ENCODE measurements around the gene PCNX1. TPM values are rescaled to one million over a fixed set of nuclear protein-coding genes. Genes with fewer than 3 reads are reported as not detected.
"Not testable (repeated sequence)": the region's sequence is repeated elsewhere in the genome, so short reads cannot be mapped to it uniquely, and the experiment has no call there.

The PCNX1 gene
- total RNA-seq, 1 donor from 2014 or later: 68.8 TPM

- Mint-ChIP-seq H3K4me3 (ENCODE audit: unreplicated experiment) (no peak overlapping the region), H3K36me3 (ENCODE audit: low read depth, unreplicated experiment) (peaks cover 4% of the 10 kb centered on the region), H3K27ac (ENCODE audit: unreplicated experiment) (no peak overlapping the region), H3K27me3 (ENCODE audit: unreplicated experiment) (no peaks in the 10 kb centered on the region), H3K4me1 (ENCODE audit: unreplicated experiment) (peaks cover 2% of the 10 kb centered on the region), H3K9me3 (ENCODE audit: unreplicated experiment) (no peaks in the 10 kb centered on the region)
- DNase-seq (ENCODE audit: low spot score): no peak
- TF ChIP-seq CTCF (IDR thresholded peaks at IDR 0.05; ENCODE audit: unreplicated experiment): no peak
These were observed 97.8 kb downstream of the PCNX1 start for GRCh38 chr14:71005076-71005475.

GRCh38 chr14:71006200-71006563 lies 98.9 kb downstream of the PCNX1 start:
- DNase-seq (ENCODE audit: low spot score): no peak
- Mint-ChIP-seq H3K4me3 (ENCODE audit: unreplicated experiment) (no peak overlapping the region), H3K36me3 (ENCODE audit: low read depth, unreplicated experiment) (peaks cover 2% of the 10 kb centered on the region), H3K27me3 (ENCODE audit: unreplicated experiment) (no peaks in the 10 kb centered on the region), H3K9me3 (ENCODE audit: unreplicated experiment) (no peaks in the 10 kb centered on the region), H3K4me1 (ENCODE audit: unreplicated experiment) (peaks cover 9% of the 10 kb centered on the region), H3K27ac (ENCODE audit: unreplicated experiment) (no peak overlapping the region)
- TF ChIP-seq CTCF (IDR thresholded peaks at IDR 0.05; ENCODE audit: unreplicated experiment): no peak

DNA sequence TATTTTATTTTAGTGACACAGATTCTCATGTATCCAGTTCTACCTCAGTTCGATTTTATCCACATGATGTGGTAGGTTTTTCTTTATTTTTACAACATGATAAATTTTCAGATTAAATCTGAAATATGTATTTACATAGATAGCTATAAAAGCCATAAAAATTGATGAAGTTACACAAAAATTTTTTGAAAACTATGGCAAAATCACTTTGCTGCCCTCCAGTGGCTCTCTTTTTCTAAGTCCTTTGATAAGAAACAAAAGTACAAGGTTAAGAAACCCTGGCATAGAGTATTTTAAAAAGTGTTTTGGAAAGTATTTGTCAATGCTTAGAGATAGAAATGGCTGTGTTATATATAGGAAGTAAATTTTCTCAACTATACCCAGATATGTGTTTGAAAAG lies 104.2 kb downstream of the PCNX1 start:
- peak overlapping the region; percentile 43 for H3K4me3 Mint-ChIP-seq (ENCODE audit: unreplicated experiment)
- peaks cover 21% of the 10 kb centered on the region for H3K4me1 Mint-ChIP-seq (ENCODE audit: unreplicated experiment)
- H3K9me3 Mint-ChIP-seq (ENCODE audit: unreplicated experiment): no peaks in the 10 kb centered on the region
- no peak for DNase-seq (ENCODE audit: low spot score)
- no peak for TF ChIP-seq CTCF (IDR thresholded peaks at IDR 0.05; ENCODE audit: unreplicated experiment)
- peak overlapping the region; percentile 39 for H3K27ac Mint-ChIP-seq (ENCODE audit: unreplicated experiment)
- H3K27me3 Mint-ChIP-seq (ENCODE audit: unreplicated experiment): no peaks in the 10 kb centered on the region
- H3K36me3 Mint-ChIP-seq (ENCODE audit: low read depth, unreplicated experiment): peaks cover 5% of the 10 kb centered on the region

DNA sequence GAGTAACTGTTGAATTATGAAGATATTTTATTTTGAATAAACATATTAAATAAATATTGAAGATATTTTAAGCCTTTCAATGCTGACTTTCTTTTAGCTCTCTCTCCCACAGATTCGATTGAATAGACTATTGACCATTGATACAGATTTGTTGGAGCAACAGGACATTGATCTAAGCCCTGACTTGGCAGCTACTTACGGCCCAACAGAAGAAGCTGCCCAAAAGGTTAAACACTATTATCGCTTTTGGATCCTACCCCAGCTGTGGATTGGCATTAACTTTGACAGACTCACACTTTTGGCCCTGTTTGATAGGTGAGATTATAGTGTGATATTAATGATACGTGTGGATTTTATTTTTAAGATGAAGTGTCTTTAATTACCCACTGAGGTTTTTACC lies 105.6 kb downstream of the PCNX1 start:
- Mint-ChIP-seq H3K36me3 (ENCODE audit: low read depth, unreplicated experiment) (peaks cover 5% of the 10 kb centered on the region), H3K27me3 (ENCODE audit: unreplicated experiment) (no peaks in the 10 kb centered on the region), H3K27ac (ENCODE audit: unreplicated experiment) (no peak overlapping the region), H3K4me3 (ENCODE audit: unreplicated experiment) (no peak overlapping the region), H3K9me3 (ENCODE audit: unreplicated experiment) (no peaks in the 10 kb centered on the region), H3K4me1 (ENCODE audit: unreplicated experiment) (peaks cover 21% of the 10 kb centered on the region)
- TF ChIP-seq CTCF (IDR thresholded peaks at IDR 0.05; ENCODE audit: unreplicated experiment): no peak
- DNase-seq (ENCODE audit: low spot score): no peak

DNA sequence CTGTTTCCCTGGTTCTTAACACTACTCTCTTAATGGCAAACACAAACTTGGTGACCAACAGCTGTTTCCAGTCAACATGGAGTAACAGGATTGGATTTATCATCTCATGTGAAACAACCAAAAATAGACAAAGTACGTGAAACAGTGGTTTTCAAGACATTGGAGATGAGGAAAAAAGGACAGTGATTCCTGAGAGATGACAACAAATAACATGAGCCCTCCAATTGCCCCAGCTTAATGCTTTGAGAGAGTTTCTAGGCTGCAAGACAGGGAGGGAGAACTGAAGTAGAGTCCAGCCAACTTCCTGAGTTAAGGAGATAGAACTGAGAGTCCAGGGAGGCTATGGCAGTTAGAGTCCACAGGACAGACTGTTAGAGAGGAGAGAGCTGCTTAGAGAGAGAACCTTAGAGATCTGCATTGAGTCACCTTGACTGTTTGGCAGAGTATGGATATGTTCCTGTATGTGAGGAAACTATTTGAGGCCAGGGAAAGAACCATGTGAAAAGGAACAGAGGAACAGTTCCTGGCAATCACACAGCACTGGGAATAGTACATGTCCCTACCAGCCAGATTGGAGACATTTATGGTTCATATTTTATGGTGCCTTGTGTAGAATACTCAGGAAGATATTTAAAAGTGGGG lies 106.4 kb downstream of the PCNX1 start:
- Mint-ChIP-seq H3K4me1 (ENCODE audit: unreplicated experiment) (peaks cover 21% of the 10 kb centered on the region), H3K4me3 (ENCODE audit: unreplicated experiment) (no peak overlapping the region), H3K9me3 (ENCODE audit: unreplicated experiment) (no peaks in the 10 kb centered on the region), H3K27me3 (ENCODE audit: unreplicated experiment) (no peaks in the 10 kb centered on the region), H3K36me3 (ENCODE audit: low read depth, unreplicated experiment) (peaks cover 5% of the 10 kb centered on the region), H3K27ac (ENCODE audit: unreplicated experiment) (no peak overlapping the region)
- no peak for TF ChIP-seq CTCF (IDR thresholded peaks at IDR 0.05; ENCODE audit: unreplicated experiment)
- DNase-seq (ENCODE audit: low spot score): no peak

GRCh38 chr14:71019917-71020316 lies 112.7 kb downstream of the PCNX1 start:
- not testable (repeated sequence) for DNase-seq (ENCODE audit: low spot score); H3K27ac Mint-ChIP-seq (ENCODE audit: unreplicated experiment); H3K4me1 Mint-ChIP-seq (ENCODE audit: unreplicated experiment); H3K9me3 Mint-ChIP-seq (ENCODE audit: unreplicated experiment); H3K4me3 Mint-ChIP-seq (ENCODE audit: unreplicated experiment); H3K27me3 Mint-ChIP-seq (ENCODE audit: unreplicated experiment)
- peaks cover 25% of the 10 kb centered on the region for H3K36me3 Mint-ChIP-seq (ENCODE audit: low read depth, unreplicated experiment)
